Measurements from ENCODE around the gene MUCL3. TPM values are rescaled to one million over a fixed set of nuclear protein-coding genes. Genes with fewer than 3 reads are reported as not detected.
A peak's percentile ranks its signal among the peaks of the same experiment; 100 is the strongest.

MUCL3 gene
- total RNA-seq, 1 donor from 2014 or later: not detected

DNA sequence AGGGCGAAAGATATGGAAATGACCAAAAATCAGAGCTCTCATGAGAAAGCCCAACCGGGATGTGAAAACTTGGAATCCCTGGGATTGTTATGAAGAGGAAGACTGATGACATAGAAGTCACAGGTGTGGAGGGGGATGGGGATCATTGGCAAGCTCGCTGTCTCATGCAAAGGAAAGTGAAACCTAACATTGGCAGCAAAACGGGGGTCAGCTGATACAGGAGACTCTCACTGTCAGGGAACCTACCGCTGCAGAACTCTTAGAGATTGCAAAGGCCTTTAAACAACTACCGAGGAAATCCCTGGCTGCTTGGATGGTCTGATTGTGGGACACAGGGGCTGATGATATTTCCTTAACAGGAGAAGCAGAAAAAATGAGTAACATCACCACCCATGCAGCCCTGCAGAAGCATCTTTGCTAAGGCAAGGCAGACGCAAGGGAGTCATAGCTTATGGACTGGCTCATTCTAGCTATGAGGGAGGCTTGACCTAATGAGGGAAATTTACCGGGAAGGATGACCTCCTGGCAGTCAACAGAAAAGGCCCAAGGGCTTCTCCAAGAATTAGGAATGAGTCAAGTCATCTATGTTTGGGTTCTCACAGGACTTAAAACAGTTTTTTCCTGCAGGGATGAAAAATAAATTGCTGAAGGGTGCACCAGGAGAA, 49.8 kb downstream of the MUCL3 start:
- Histone ChIP-seq H2AFZ (ENCODE audit: low read depth, low read length) (no peak overlapping the region), H3K9me3 (ENCODE audit: insufficient read depth, low read depth, low read length) (no peaks in the 10 kb centered on the region)

DNA sequence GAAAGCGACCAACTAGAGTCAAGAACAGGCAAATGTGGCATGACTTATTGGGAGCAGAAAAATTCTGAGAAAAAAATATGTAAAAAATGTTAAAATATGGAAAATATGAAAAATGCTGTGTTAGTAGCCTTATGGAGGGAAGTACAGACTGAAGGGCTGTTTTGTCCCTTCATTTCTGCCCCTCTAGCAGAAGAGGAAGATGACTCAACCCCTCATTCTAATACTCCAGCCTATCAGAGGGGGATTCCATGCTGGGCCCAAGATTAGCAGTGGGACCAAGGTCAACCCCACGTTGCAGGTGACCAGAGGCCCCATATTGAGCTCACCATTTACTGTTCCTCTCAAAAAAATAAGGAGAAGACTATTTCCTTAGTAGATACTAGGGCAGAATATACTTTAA, 51.1 kb downstream of the MUCL3 start:
- Histone ChIP-seq H4K20me1 (ENCODE audit: insufficient read depth, low read length) (no peaks in the 10 kb centered on the region), H3K36me3 (ENCODE audit: insufficient read depth, low read length) (no peaks in the 10 kb centered on the region), H3K9ac (ENCODE audit: low read length) (no peak overlapping the region), H3K4me1 (ENCODE audit: insufficient read depth, low read length) (no peaks in the 10 kb centered on the region), H3K79me2 (ENCODE audit: insufficient read depth, low read length) (no peaks in the 10 kb centered on the region), H3K27ac (ENCODE audit: low read depth, low read length) (no peak overlapping the region), H3K27me3 (ENCODE audit: insufficient read depth, low read length) (peaks cover 3% of the 10 kb centered on the region), H3K9me3 (ENCODE audit: insufficient read depth, low read depth, low read length) (no peaks in the 10 kb centered on the region), H3K4me3 (ENCODE audit: insufficient read depth, low read depth, low read length) (no peak overlapping the region), H2AFZ (ENCODE audit: low read depth, low read length) (no peak overlapping the region), H3K4me2 (ENCODE audit: low read length) (no peak overlapping the region)
- peaks cover 4% of the 10 kb centered on the region for H3K9me3 Mint-ChIP-seq (ENCODE audit: unreplicated experiment)
- H3K27me3 Mint-ChIP-seq (ENCODE audit: low read depth, unreplicated experiment): peaks cover 7% of the 10 kb centered on the region
- no peak for TF ChIP-seq EZH2 (IDR thresholded peaks at IDR 0.05; ENCODE audit: insufficient read depth, low read length)
- TF ChIP-seq, protein P1, sequence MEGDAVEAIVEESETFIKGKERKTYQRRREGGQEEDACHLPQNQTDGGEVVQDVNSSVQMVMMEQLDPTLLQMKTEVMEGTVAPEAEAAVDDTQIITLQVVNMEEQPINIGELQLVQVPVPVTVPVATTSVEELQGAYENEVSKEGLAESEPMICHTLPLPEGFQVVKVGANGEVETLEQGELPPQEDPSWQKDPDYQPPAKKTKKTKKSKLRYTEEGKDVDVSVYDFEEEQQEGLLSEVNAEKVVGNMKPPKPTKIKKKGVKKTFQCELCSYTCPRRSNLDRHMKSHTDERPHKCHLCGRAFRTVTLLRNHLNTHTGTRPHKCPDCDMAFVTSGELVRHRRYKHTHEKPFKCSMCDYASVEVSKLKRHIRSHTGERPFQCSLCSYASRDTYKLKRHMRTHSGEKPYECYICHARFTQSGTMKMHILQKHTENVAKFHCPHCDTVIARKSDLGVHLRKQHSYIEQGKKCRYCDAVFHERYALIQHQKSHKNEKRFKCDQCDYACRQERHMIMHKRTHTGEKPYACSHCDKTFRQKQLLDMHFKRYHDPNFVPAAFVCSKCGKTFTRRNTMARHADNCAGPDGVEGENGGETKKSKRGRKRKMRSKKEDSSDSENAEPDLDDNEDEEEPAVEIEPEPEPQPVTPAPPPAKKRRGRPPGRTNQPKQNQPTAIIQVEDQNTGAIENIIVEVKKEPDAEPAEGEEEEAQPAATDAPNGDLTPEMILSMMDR (IDR thresholded peaks at IDR 0.05; ENCODE audit: insufficient read depth, low read depth, low read length): no peak
- H3K4me3 Mint-ChIP-seq (ENCODE audit: unreplicated experiment): no peak overlapping the region
- H3K36me3 Mint-ChIP-seq (ENCODE audit: low read depth, unreplicated experiment): peaks cover 2% of the 10 kb centered on the region
- H3K4me1 Mint-ChIP-seq (ENCODE audit: low read depth, unreplicated experiment): peaks cover 10% of the 10 kb centered on the region
- FAIRE-seq: no peak
- DNase-seq (ENCODE audit: low read depth): no peak
- no peak overlapping the region for H3K27ac Mint-ChIP-seq (ENCODE audit: unreplicated experiment)

More for the DNA sequence above, 49.8 kb downstream of the MUCL3 start:
- no peaks in the 10 kb centered on the region for H4K20me1 ChIP-seq (ENCODE audit: insufficient read depth, low read length)
- no peak overlapping the region for H3K4me2 ChIP-seq (ENCODE audit: low read length)
- no peaks in the 10 kb centered on the region for H3K4me1 ChIP-seq (ENCODE audit: insufficient read depth, low read length)
- no peaks in the 10 kb centered on the region for H3K36me3 ChIP-seq (ENCODE audit: insufficient read depth, low read length)
- no peak overlapping the region for H3K27ac ChIP-seq (ENCODE audit: low read depth, low read length)
- DNase-seq (ENCODE audit: low read depth) (no peak), FAIRE-seq (no peak)
- H3K79me2 ChIP-seq (ENCODE audit: insufficient read depth, low read length): no peaks in the 10 kb centered on the region
- no peak for TF ChIP-seq EZH2 (IDR thresholded peaks at IDR 0.05; ENCODE audit: insufficient read depth, low read length)
- TF ChIP-seq, protein P1 (IDR thresholded peaks at IDR 0.05; ENCODE audit: insufficient read depth, low read depth, low read length): no peak
- no peak overlapping the region for H3K9ac ChIP-seq (ENCODE audit: low read length)
- Mint-ChIP-seq H3K36me3 (ENCODE audit: low read depth, unreplicated experiment) (peaks cover 2% of the 10 kb centered on the region), H3K4me1 (ENCODE audit: low read depth, unreplicated experiment) (peaks cover 10% of the 10 kb centered on the region), H3K9me3 (ENCODE audit: unreplicated experiment) (peaks cover 4% of the 10 kb centered on the region), H3K27me3 (ENCODE audit: low read depth, unreplicated experiment) (peaks cover 9% of the 10 kb centered on the region), H3K27ac (ENCODE audit: unreplicated experiment) (peak overlapping the region; percentile 12), H3K4me3 (ENCODE audit: unreplicated experiment) (no peak overlapping the region)
- H3K4me3 ChIP-seq (ENCODE audit: insufficient read depth, low read depth, low read length): no peak overlapping the region
- peaks cover 3% of the 10 kb centered on the region for H3K27me3 ChIP-seq (ENCODE audit: insufficient read depth, low read length)

DNA sequence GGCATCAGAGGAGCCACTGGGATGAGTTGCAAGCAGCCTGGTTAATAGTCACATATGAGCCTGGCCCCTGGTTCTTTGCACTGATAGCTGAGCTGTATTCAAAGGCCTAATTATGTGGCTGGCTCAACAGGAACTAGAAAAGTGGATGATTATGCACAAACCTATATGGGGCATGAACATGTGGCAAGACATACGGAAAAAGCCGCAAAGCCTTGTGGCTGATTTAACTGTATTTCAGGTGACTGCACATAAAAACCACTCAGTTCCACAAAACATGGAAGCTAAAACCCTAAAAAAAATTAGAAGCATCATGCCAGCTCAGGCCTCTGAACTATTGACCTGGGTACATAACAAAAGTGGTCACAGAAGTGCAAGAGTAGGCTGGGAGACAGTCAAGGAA, 56.5 kb downstream of the MUCL3 start:
- Histone ChIP-seq H3K27ac (ENCODE audit: low read depth, low read length) (no peak overlapping the region), H3K4me2 (ENCODE audit: low read length) (no peak overlapping the region), H4K20me1 (ENCODE audit: insufficient read depth, low read length) (no peaks in the 10 kb centered on the region), H3K79me2 (ENCODE audit: insufficient read depth, low read length) (no peaks in the 10 kb centered on the region), H3K9me3 (ENCODE audit: insufficient read depth, low read depth, low read length) (no peaks in the 10 kb centered on the region), H3K36me3 (ENCODE audit: insufficient read depth, low read length) (no peaks in the 10 kb centered on the region), H3K27me3 (ENCODE audit: insufficient read depth, low read length) (no peaks in the 10 kb centered on the region), H3K4me3 (ENCODE audit: insufficient read depth, low read depth, low read length) (no peak overlapping the region), H2AFZ (ENCODE audit: low read depth, low read length) (no peak overlapping the region), H3K9ac (ENCODE audit: low read length) (no peak overlapping the region), H3K4me1 (ENCODE audit: insufficient read depth, low read length) (no peaks in the 10 kb centered on the region)
- Mint-ChIP-seq H3K9me3 (ENCODE audit: unreplicated experiment) (no peaks in the 10 kb centered on the region), H3K36me3 (ENCODE audit: low read depth, unreplicated experiment) (no peaks in the 10 kb centered on the region), H3K27ac (ENCODE audit: unreplicated experiment) (no peak overlapping the region), H3K4me3 (ENCODE audit: unreplicated experiment) (no peak overlapping the region), H3K27me3 (ENCODE audit: low read depth, unreplicated experiment) (no peaks in the 10 kb centered on the region), H3K4me1 (ENCODE audit: low read depth, unreplicated experiment) (no peaks in the 10 kb centered on the region)
- no peak for DNase-seq (ENCODE audit: low read depth)
- TF ChIP-seq EZH2 (IDR thresholded peaks at IDR 0.05; ENCODE audit: insufficient read depth, low read length): no peak
- TF ChIP-seq, protein P1 (IDR thresholded peaks at IDR 0.05; ENCODE audit: insufficient read depth, low read depth, low read length): no peak
- no peak for FAIRE-seq

All from astrocyte (in vitro differentiated cells and primary cell).